GM12891 (cell line): ENCODE data around the gene CYB5R4.

Source experiments
- POLR2AphosphoS5 ChIP-seq: IDR thresholded peaks from 2 replicates; pipeline ENCODE4 v1.6.1; 2011; ENCODE audit warnings: low read depth, low read length, control low read depth
- SPI1 ChIP-seq: IDR thresholded peaks from 2 replicates; pipeline ENCODE4 v1.6.1; 2011; ENCODE audit warnings: low read depth, low read length, control low read depth
- TAF1 ChIP-seq: IDR thresholded peaks from 2 replicates; pipeline ENCODE4 v1.6.1; 2011; ENCODE audit warnings: low read depth, low read length, control low read depth

GRCh38 chr6:83859410-83860358 lies at the start of gene CYB5R4:
- TF ChIP-seq TAF1 (peak; percentile 64), POLR2AphosphoS5 (peak; percentile 82), SPI1 (peak; percentile 47; the same call in 1 of the 2 replicates)
